SK-N-SH treated with all-trans-retinoic acid at 6 μM for 48 hours (cell line): Measurements from ENCODE around the gene MYD88.

Experiments
- ATAC-seq: fragments of 200-7000 bp; cut with Tn5 transposase; 3 replicates; pipeline ENCODE4 v1.9.1; 2020; ENCODE audit warnings: mild to moderate bottlenecking, moderate library complexity
- ARNTL ChIP-seq: fragments of 450-650 bp; formaldehyde crosslinking; IDR thresholded peaks from 2 replicates; pipeline ENCODE4 v1.5.0; 2020; ENCODE audit warnings: low read depth, mild to moderate bottlenecking, moderate library complexity, borderline replicate concordance
- BACH2 ChIP-seq: fragments of 250-450 bp; sonication (Bioruptor Pico); IDR thresholded peaks from 2 replicates; pipeline ENCODE4 v1.9.0; 2021; ENCODE audit warnings: mild to moderate bottlenecking, borderline replicate concordance
- CREB5 ChIP-seq: fragments of 250-450 bp; sonication (Bioruptor Pico); IDR thresholded peaks from 2 replicates; pipeline ENCODE4 v1.5.1; 2020; ENCODE audit warnings: low read depth, mild to moderate bottlenecking, moderate library complexity
- CSRNP3 ChIP-seq: fragments of 250-450 bp; sonication (Bioruptor Pico); IDR thresholded peaks from 2 replicates; pipeline ENCODE4 v1.5.1; 2021; ENCODE audit warnings: mild to moderate bottlenecking, moderate library complexity
- ESRRG ChIP-seq: fragments of 250-450 bp; sonication (Bioruptor Pico); IDR thresholded peaks from 2 replicates; pipeline ENCODE4 v1.6.1; 2021; ENCODE audit warnings: mild to moderate bottlenecking
- GLIS3 ChIP-seq: fragments of 250-450 bp; sonication (Bioruptor Pico); IDR thresholded peaks from 2 replicates; pipeline ENCODE4 v1.5.0; 2020; ENCODE audit warnings: mild to moderate bottlenecking, moderate library complexity
- ISL1 ChIP-seq: fragments of 250-450 bp; sonication (Bioruptor Pico); IDR thresholded peaks from 2 replicates; pipeline ENCODE4 v2.1.2; 2022; ENCODE audit warnings: mild to moderate bottlenecking, moderate library complexity
- OSR1 ChIP-seq: fragments of 250-450 bp; sonication (Bioruptor Pico); IDR thresholded peaks from 2 replicates; pipeline ENCODE4 v1.8.0; 2022; ENCODE audit warnings: moderate library complexity, mild to moderate bottlenecking, inconsistent platforms
- PATZ1 ChIP-seq: fragments of 250-450 bp; sonication (Bioruptor Pico); IDR thresholded peaks from 2 replicates; pipeline ENCODE4 v1.8.0; 2020; ENCODE audit warnings: mild to moderate bottlenecking, moderate library complexity, borderline replicate concordance
- POU6F1 ChIP-seq: fragments of 250-450 bp; sonication (Bioruptor Pico); IDR thresholded peaks from 2 replicates; pipeline ENCODE4 v1.8.0; 2021; ENCODE audit warnings: low read depth, mild to moderate bottlenecking, moderate library complexity, borderline replicate concordance
- PPARA ChIP-seq: fragments of 250-450 bp; sonication (Bioruptor Pico); IDR thresholded peaks from 2 replicates; pipeline ENCODE4 v1.5.0; 2020; ENCODE audit warnings: mild to moderate bottlenecking, borderline replicate concordance
- RARB ChIP-seq: fragments of 250-450 bp; sonication (Bioruptor Pico); IDR thresholded peaks from 2 replicates; pipeline ENCODE4 v1.8.0; 2021; ENCODE audit warnings: mild to moderate bottlenecking, moderate library complexity
- SNAI2 ChIP-seq: fragments of 250-450 bp; sonication (Bioruptor Pico); IDR thresholded peaks from 2 replicates; pipeline ENCODE4 v1.5.0; 2020; ENCODE audit warnings: mild to moderate bottlenecking, moderate library complexity
- TOX ChIP-seq: fragments of 250-450 bp; sonication (Bioruptor Pico); IDR thresholded peaks from 2 replicates; pipeline ENCODE4 v1.8.0; 2021; ENCODE audit warnings: mild to moderate bottlenecking, moderate library complexity, borderline replicate concordance
- ZC3H10 ChIP-seq: fragments of 250-450 bp; sonication (Bioruptor Pico); IDR thresholded peaks from 2 replicates; pipeline ENCODE4 v1.5.1; 2021; ENCODE audit warnings: mild to moderate bottlenecking, moderate library complexity
- ZFP30 ChIP-seq: fragments of 450-650 bp; formaldehyde crosslinking; IDR thresholded peaks from 2 replicates; pipeline ENCODE4 v1.5.0; 2022; ENCODE audit warnings: mild to moderate bottlenecking, moderate library complexity
- ZNF565 ChIP-seq: fragments of 450-650 bp; formaldehyde crosslinking; conservative IDR thresholded peaks from 2 replicates; pipeline ENCODE4 v1.5.0; 2020; ENCODE audit warnings: low read depth, mild to moderate bottlenecking, moderate library complexity
- ZNF70 ChIP-seq: fragments of 450-650 bp; formaldehyde crosslinking; IDR thresholded peaks from 2 replicates; pipeline ENCODE4 v1.5.0; 2020; ENCODE audit warnings: mild to moderate bottlenecking, moderate library complexity
- ZNF8 ChIP-seq: fragments of 450-650 bp; formaldehyde crosslinking; IDR thresholded peaks from 2 replicates; pipeline ENCODE4 v1.5.0; 2020; ENCODE audit warnings: mild to moderate bottlenecking, moderate library complexity

Gene MYD88

GRCh38 chr3:38167591-38167990, 29.1 kb downstream of the MYD88 start:
- TF ChIP-seq CREB5 (no peak), ZFP30 (CRISPR knock-in tag) (no peak), ISL1 (CRISPR knock-in tag) (no peak), GLIS3 (no peak), ZNF70 (CRISPR knock-in tag) (no peak), SNAI2 (CRISPR knock-in tag) (no peak), TOX (CRISPR knock-in tag) (no peak), ESRRG (CRISPR knock-in tag) (no peak), ARNTL (CRISPR knock-in tag) (no peak), POU6F1 (CRISPR knock-in tag) (no peak), ZNF565 (CRISPR knock-in tag) (no peak), BACH2 (no peak), RARB (CRISPR knock-in tag) (no peak), ZNF8 (CRISPR knock-in tag) (no peak)
- TF ChIP-seq, all 23 proteins: peak for 0
- ATAC-seq = no peak

- TF ChIP-seq ISL1 (CRISPR knock-in tag) (peak; percentile 48; the same call in 1 of the 2 replicates), PATZ1 (CRISPR knock-in tag) (peak; percentile 66; the same call in 1 of the 2 replicates), PPARA (no peak)
- no peak for ATAC-seq
Measured at GRCh38 chr3:38168151-38169026, 29.9 kb downstream of the MYD88 start.

GRCh38 chr3:38169027-38169317, 30.5 kb downstream of the MYD88 start:
- no peak for TF ChIP-seq PATZ1 (CRISPR knock-in tag)
- TF ChIP-seq GLIS3 = no peak
- TF ChIP-seq BACH2 = no peak
- no peak for TF ChIP-seq RARB (CRISPR knock-in tag)
- no peak for TF ChIP-seq ARNTL (CRISPR knock-in tag)
- TF ChIP-seq CREB5 = no peak
- TF ChIP-seq OSR1 (CRISPR knock-in tag) = no peak
- TF ChIP-seq CSRNP3 (CRISPR knock-in tag) = no peak
- no peak for TF ChIP-seq ZC3H10 (CRISPR knock-in tag)
- no peak for TF ChIP-seq TOX (CRISPR knock-in tag)
- ATAC-seq = no peak
